H9 (cell line): ENCODE data around the gene DLK2. TPM values are rescaled to one million over a fixed set of nuclear protein-coding genes. Genes with fewer than 3 reads are reported as not detected.

Source experiments
- DNase-seq: peaks from one replicate; pipeline ENCODE4 v3.0.0-alpha.2; 2017
- H2AFZ ChIP-seq: one replicate; pipeline ENCODE4 v1.6.1; 2013; ENCODE audit warnings: mild to moderate bottlenecking, low read length, control low read depth, moderate library complexity
- H2AK5ac ChIP-seq: 2 replicates; pipeline ENCODE4 v1.6.1; 2013; ENCODE audit warnings: low read length, control low read depth, mixed read lengths; ENCODE audit not compliant: insufficient read length
- H2BK120ac ChIP-seq: one replicate; pipeline ENCODE4 v1.6.1; 2013; ENCODE audit warnings: low read depth, mild to moderate bottlenecking, low read length, control low read depth, inconsistent platforms; ENCODE audit not compliant: poor library complexity, severe bottlenecking
- H2BK12ac ChIP-seq: 2 replicates; pipeline ENCODE4 v1.6.1; 2013; ENCODE audit warnings: low read length, control low read depth, mixed read lengths, low read depth; ENCODE audit not compliant: insufficient read length
- H2BK15ac ChIP-seq: 2 replicates; pipeline ENCODE4 v1.6.1; 2013; ENCODE audit warnings: low read depth, low read length, control low read depth
- H2BK20ac ChIP-seq: one replicate; pipeline ENCODE4 v1.6.1; 2013; ENCODE audit warnings: low read depth, mild to moderate bottlenecking, low read length, control low read depth, inconsistent platforms; ENCODE audit not compliant: poor library complexity, severe bottlenecking
- H2BK5ac ChIP-seq: 2 replicates; pipeline ENCODE4 v1.6.1; 2013; ENCODE audit warnings: low read length, control low read depth, mixed read lengths; ENCODE audit not compliant: insufficient read length
- H3K14ac ChIP-seq: 2 replicates; pipeline ENCODE4 v1.6.1; 2013; ENCODE audit warnings: low read length, control low read depth; ENCODE audit not compliant: insufficient read depth
- H3K18ac ChIP-seq: 2 replicates; pipeline ENCODE4 v1.6.1; 2013; ENCODE audit warnings: low read depth, mild to moderate bottlenecking, mixed read lengths, low read length, control low read depth; ENCODE audit not compliant: insufficient read length
- H3K23ac ChIP-seq: 2 replicates; pipeline ENCODE4 v1.6.1; 2013; ENCODE audit warnings: low read length, control low read depth, mixed read lengths, low read depth; ENCODE audit not compliant: insufficient read length
- H3K23me2 ChIP-seq: 2 replicates; pipeline ENCODE4 v1.6.1; 2013; ENCODE audit warnings: low read depth, mild to moderate bottlenecking, mixed read lengths, low read length, control low read depth; ENCODE audit not compliant: insufficient read length, poor library complexity, severe bottlenecking
- H3K27ac ChIP-seq: 2 replicates; pipeline ENCODE4 v1.5.1; 2013; ENCODE audit warnings: low read length, control low read depth, mixed read lengths, low read depth; ENCODE audit not compliant: insufficient read length
- H3K27me3 ChIP-seq: 2 replicates; pipeline ENCODE4 v1.6.1; 2013; ENCODE audit warnings: low read length, control low read depth, inconsistent platforms; ENCODE audit not compliant: insufficient read depth
- H3K4ac ChIP-seq: 2 replicates; pipeline ENCODE4 v1.6.1; 2013; ENCODE audit warnings: low read depth, mild to moderate bottlenecking, control low read depth, inconsistent platforms, low read length, moderate library complexity
- H3K4me1 ChIP-seq: 2 replicates; pipeline ENCODE4 v1.6.1; 2013; ENCODE audit warnings: low read length, control low read depth, inconsistent platforms; ENCODE audit not compliant: insufficient read depth
- H3K4me2 ChIP-seq: 2 replicates; pipeline ENCODE4 v1.6.1; 2013; ENCODE audit warnings: low read length, control low read depth, mixed read lengths; ENCODE audit not compliant: insufficient read length, insufficient read depth
- H3K56ac ChIP-seq: 2 replicates; pipeline ENCODE4 v1.6.1; 2013; ENCODE audit warnings: low read depth, mild to moderate bottlenecking, mixed read lengths, low read length, control low read depth; ENCODE audit not compliant: insufficient read length
- H3K79me1 ChIP-seq: 2 replicates; pipeline ENCODE4 v1.6.1; 2013; ENCODE audit warnings: low read depth, mild to moderate bottlenecking, moderate library complexity, low read length, control low read depth, inconsistent platforms; ENCODE audit not compliant: insufficient read depth, poor library complexity, severe bottlenecking
- H3K79me2 ChIP-seq: 2 replicates; pipeline ENCODE4 v1.6.1; 2013; ENCODE audit warnings: low read length, control low read depth, inconsistent platforms; ENCODE audit not compliant: insufficient read depth
- H3K9ac ChIP-seq: 2 replicates; pipeline ENCODE4 v1.6.1; 2013; ENCODE audit warnings: low read length, control low read depth, mixed read lengths; ENCODE audit not compliant: insufficient read length; ENCODE audit errors: extremely low read depth
- H3K9me3 ChIP-seq: one replicate; pipeline ENCODE4 v1.6.1; 2013; ENCODE audit warnings: low read depth, low read length, inconsistent platforms; ENCODE audit not compliant: control insufficient read depth
- H3T11ph ChIP-seq: one replicate; pipeline ENCODE4 v1.6.1; 2013; ENCODE audit warnings: mild to moderate bottlenecking, low read length, control low read depth, inconsistent platforms
- H4K20me1 ChIP-seq: one replicate; pipeline ENCODE4 v1.6.1; 2013; ENCODE audit not compliant: control insufficient read depth, insufficient read length, insufficient read depth
- H4K5ac ChIP-seq: 2 replicates; pipeline ENCODE4 v1.6.1; 2013; ENCODE audit warnings: low read depth, mild to moderate bottlenecking, mixed read lengths, low read length, control low read depth; ENCODE audit not compliant: insufficient read length
- H4K8ac ChIP-seq: replicated peaks from 2 replicates; pipeline ENCODE4 v1.6.1; 2013; ENCODE audit warnings: low read length, control low read depth, mixed read lengths, low read depth; ENCODE audit not compliant: insufficient read length
- H4K91ac ChIP-seq: 2 replicates; pipeline ENCODE4 v1.6.1; 2013; ENCODE audit warnings: low read depth, mild to moderate bottlenecking, moderate library complexity, mixed read lengths, low read length, control low read depth; ENCODE audit not compliant: insufficient read length
- H3K27ac Mint-ChIP-seq, 3 experiments: 2 replicates in 2 of 3; 3 replicates in 1 of 3; pipeline ENCODE4 v1.8.0; 2020 to 2021; ENCODE audit warnings: mixed read lengths in 3 of 3, mild to moderate bottlenecking in 1 of 3, moderate library complexity in 1 of 3
- H3K27me3 Mint-ChIP-seq: 2 replicates; pipeline ENCODE4 v1.8.0; 2021; ENCODE audit warnings: low read depth, mild to moderate bottlenecking, moderate library complexity, mixed read lengths
- H3K36me3 Mint-ChIP-seq, 3 experiments: 2 replicates in 2 of 3; 3 replicates in 1 of 3; pipeline ENCODE4 v1.8.0; 2020 to 2021; ENCODE audit warnings: low read depth in 3 of 3, mixed read lengths in 3 of 3; ENCODE audit not compliant: insufficient read depth in 1 of 3
- H3K4me1 Mint-ChIP-seq, 2 experiments: 2 replicates each; pipeline ENCODE4 v1.8.0; 2020; ENCODE audit warnings: mixed read lengths in 2 of 2
- H3K4me3 Mint-ChIP-seq, 2 experiments: 2 replicates in 1 of 2; 3 replicates in 1 of 2; pipeline ENCODE4 v1.8.0; 2020 to 2021; ENCODE audit warnings: mild to moderate bottlenecking in 2 of 2, mixed read lengths in 2 of 2, moderate library complexity in 1 of 2
- H3K9me3 Mint-ChIP-seq, 2 experiments: 2 replicates in 1 of 2; 3 replicates in 1 of 2; pipeline ENCODE4 v1.8.0; 2020; ENCODE audit warnings: mild to moderate bottlenecking in 2 of 2, mixed read lengths in 2 of 2, moderate library complexity in 1 of 2
- WGBS: extraction: QIAGEN DNeasy Blood & Tissue Kit; methylation state at CpG from one replicate; pipeline ENCODE4 v1.1.7; 2013; ENCODE audit warnings: missing lambda C conversion rate, low lambda C conversion rate, mixed read lengths; ENCODE audit not compliant: insufficient read length; ENCODE audit errors: extremely low coverage; 5-methylcytosine and 5-hydroxymethylcytosine counted together
- total RNA-seq: library from RNA; stranded (reverse); gene quantifications from 2 replicates; pipeline ENCODE4 v1.2.1, GENCODE V29; 2021
- TF ChIP-seq, protein P1 (sequence below): fragments of 200-600 bp; sonication (generic); conservative IDR thresholded peaks from 3 replicates; pipeline ENCODE4 v1.8.0; 2021; ENCODE audit warnings: antibody characterized with exemption, mild to moderate bottlenecking

DLK2 gene
- total RNA-seq, 1 experiment from 2014 or later: 0.96 TPM

GRCh38 chr6:43444582-43444981, 10.8 kb downstream of the DLK2 start:
- Histone ChIP-seq H3K79me1 (no peaks in the 10 kb centered on the region), H2AFZ (no peak overlapping the region), H2BK20ac (no peak overlapping the region), H3T11ph (no peak overlapping the region), H2BK120ac (no peak overlapping the region), H2BK15ac (no peak overlapping the region), H3K4me1 (no peaks in the 10 kb centered on the region), H3K9ac (no peak overlapping the region), H3K18ac (no peak overlapping the region), H4K5ac (no peak overlapping the region), H3K27ac (no peak overlapping the region), H3K79me2 (no peaks in the 10 kb centered on the region), H3K27me3 (no peaks in the 10 kb centered on the region), H3K56ac (no peak overlapping the region), H4K8ac (no peak overlapping the region), H2BK5ac (no peak overlapping the region), H4K20me1 (no peaks in the 10 kb centered on the region), H3K23ac (no peak overlapping the region), H2AK5ac (no peak overlapping the region), H3K4me2 (no peak overlapping the region), H3K9me3 (no peaks in the 10 kb centered on the region), H4K91ac (no peak overlapping the region), H3K4ac (no peak overlapping the region), H3K14ac (no peak overlapping the region), H3K23me2 (no peaks in the 10 kb centered on the region), H2BK12ac (no peak overlapping the region)
- no peaks in the 10 kb centered on the region; the same call in 1 of the 2 replicates for H3K27me3 Mint-ChIP-seq
- no peak for DNase-seq
- H3K4me1 Mint-ChIP-seq: no peaks in the 10 kb centered on the region
- TF ChIP-seq, protein P1, sequence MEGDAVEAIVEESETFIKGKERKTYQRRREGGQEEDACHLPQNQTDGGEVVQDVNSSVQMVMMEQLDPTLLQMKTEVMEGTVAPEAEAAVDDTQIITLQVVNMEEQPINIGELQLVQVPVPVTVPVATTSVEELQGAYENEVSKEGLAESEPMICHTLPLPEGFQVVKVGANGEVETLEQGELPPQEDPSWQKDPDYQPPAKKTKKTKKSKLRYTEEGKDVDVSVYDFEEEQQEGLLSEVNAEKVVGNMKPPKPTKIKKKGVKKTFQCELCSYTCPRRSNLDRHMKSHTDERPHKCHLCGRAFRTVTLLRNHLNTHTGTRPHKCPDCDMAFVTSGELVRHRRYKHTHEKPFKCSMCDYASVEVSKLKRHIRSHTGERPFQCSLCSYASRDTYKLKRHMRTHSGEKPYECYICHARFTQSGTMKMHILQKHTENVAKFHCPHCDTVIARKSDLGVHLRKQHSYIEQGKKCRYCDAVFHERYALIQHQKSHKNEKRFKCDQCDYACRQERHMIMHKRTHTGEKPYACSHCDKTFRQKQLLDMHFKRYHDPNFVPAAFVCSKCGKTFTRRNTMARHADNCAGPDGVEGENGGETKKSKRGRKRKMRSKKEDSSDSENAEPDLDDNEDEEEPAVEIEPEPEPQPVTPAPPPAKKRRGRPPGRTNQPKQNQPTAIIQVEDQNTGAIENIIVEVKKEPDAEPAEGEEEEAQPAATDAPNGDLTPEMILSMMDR: no peak
- peaks cover 0 to 53% (median 36%) of the 10 kb centered on the region in 3 experiments; a peak in 5 of 7 replicates for H3K36me3 Mint-ChIP-seq
- H3K27ac Mint-ChIP-seq: no peak overlapping the region
- no peak overlapping the region for H3K4me3 Mint-ChIP-seq
- no CpG with 5 or more reads among the region's 8 CpGs for WGBS
- H3K9me3 Mint-ChIP-seq: no peaks in the 10 kb centered on the region
